Upper lobe of left lung (tissue), 6 donors: Measurements from ENCODE around the gene PCNX3. TPM values are rescaled to one million over a fixed set of nuclear protein-coding genes. Genes with fewer than 3 reads are reported as not detected.

Experiments
- ATAC-seq, 2 donors: fragments of 200-7000 bp; cut with Tn5 transposase; one replicate each; pipeline ENCODE4 v1.9.1; 2022; ENCODE audit warnings: mild to moderate bottlenecking in 2 of 2, moderate library complexity in 2 of 2; ENCODE audit not compliant: low FRiP score in 2 of 2
- DNase-seq, 2 donors: peaks; one replicate each; pipeline ENCODE4 v3.0.0-alpha.2; 2019 to 2020
- H3K27ac ChIP-seq, 4 donors: fragments of 200-600 bp; sonication (generic); one replicate each; pipeline ENCODE4 v1.5.1; 2016 to 2019
- H3K27me3 ChIP-seq, 4 donors: fragments of 200-600 bp; sonication (generic); one replicate each; pipeline ENCODE4 v1.5.1; 2017 to 2019
- H3K36me3 ChIP-seq, 4 donors: fragments of 200-600 bp; sonication (generic); one replicate each; pipeline ENCODE4 v1.5.1; 2016 to 2019
- H3K4me1 ChIP-seq, 4 donors: fragments of 200-600 bp; sonication (generic); one replicate each; pipeline ENCODE4 v1.5.1; 2018 to 2019
- H3K4me3 ChIP-seq, 4 donors: fragments of 200-600 bp; sonication (generic); one replicate each; pipeline ENCODE4 v1.5.1; 2017 to 2019; ENCODE audit warnings: mild to moderate bottlenecking in 2 of 4, moderate library complexity in 1 of 4
- H3K9me3 ChIP-seq, 4 donors: fragments of 200-600 bp; sonication (generic); one replicate each; pipeline ENCODE4 v1.5.1; 2018 to 2019
- CTCF ChIP-seq, 6 experiments: fragments of 450-650 bp in 4 of 6; fragments of 200-600 bp in 2 of 6; sonication (generic) in 2 of 6; IDR thresholded peaks; one replicate each; pipeline ENCODE4 v1.5.1; 2016 to 2019; ENCODE audit warnings: antibody characterized with exemption in 6 of 6
- EP300 ChIP-seq, 4 donors: sonication (generic); formaldehyde crosslinking; IDR thresholded peaks; one replicate each; pipeline ENCODE4 v1.5.1; 2017; ENCODE audit warnings: antibody characterized with exemption in 4 of 4, control low read depth in 2 of 4
- POLR2A ChIP-seq, 4 donors: fragments of 450-650 bp; IDR thresholded peaks; one replicate each; pipeline ENCODE4 v1.5.1; 2016 to 2017; ENCODE audit warnings: antibody characterized with exemption in 4 of 4, mild to moderate bottlenecking in 2 of 4
- POLR2AphosphoS5 ChIP-seq, 2 donors: sonication (generic); formaldehyde crosslinking; IDR thresholded peaks; one replicate each; pipeline ENCODE4 v1.5.1; 2017; ENCODE audit warnings: antibody characterized with exemption in 2 of 2
- WGBS, 2 donors: methylation state at CpG; one replicate each; pipeline ENCODE4 v1.1.5; 2017 to 2018; 5-methylcytosine and 5-hydroxymethylcytosine counted together
- total RNA-seq, 6 donors: library from RNA; depleted of rRNA in 4 of 6; stranded (reverse); fragments of >200 nt in 4 of 6; gene quantifications; one replicate each; pipeline versions ENCODE4 v1.1.0 to v1.2.1, GENCODE V29; 2016 to 2021
- donor health status: DM: no; HTN: no; CAD: no; lungs with moderate emphysema.
- donor health status: DM: no; HTN: yes; CAD: no; lungs with severe emphysema.

PCNX3 gene
- total RNA-seq, 6 donors from 2014 or later = 26.7 to 63.9 (median 43.9) TPM

DNA sequence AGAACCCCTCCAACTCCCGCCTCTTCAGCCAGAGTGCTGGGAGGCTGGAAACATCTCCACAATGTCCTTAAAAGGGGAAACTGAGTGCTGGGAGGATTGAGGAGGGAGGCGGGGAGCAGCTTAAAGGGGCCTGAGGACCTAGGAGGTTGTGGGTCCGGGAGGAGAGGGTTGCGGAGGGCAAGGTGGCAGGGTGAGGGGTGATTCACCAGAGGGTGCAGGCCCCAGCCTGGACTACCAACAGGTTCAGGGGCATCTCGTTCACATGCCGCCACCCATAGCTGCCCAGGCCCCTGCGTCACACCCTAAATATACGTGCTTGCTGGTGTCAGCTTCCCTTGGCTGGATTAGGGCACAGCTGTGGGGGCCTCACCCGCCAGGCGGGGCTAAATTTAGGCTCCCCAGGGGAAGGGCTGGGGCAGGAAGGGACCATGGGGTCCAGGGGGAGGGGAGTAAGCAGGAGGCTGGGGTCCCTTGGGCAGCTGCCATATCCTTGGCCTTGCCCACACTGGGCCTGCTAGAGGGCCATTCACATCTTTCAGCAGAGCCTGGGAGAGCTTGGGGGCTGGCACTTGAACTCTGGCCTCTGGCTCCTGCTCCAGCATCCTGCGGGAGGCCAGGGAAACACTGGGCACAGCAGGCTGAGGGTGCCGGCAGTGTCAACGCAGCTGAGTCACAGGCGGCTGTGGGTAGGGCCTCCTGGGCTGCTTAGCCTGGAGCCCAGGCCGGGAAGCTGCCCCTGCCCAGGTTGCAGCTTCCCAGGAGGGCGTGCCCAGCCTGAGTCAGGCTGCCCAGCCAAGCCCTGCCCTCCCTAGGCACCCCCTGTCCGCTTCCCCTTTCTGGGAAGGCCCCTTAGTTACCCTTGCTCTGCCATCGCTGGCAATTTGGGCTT, 38.5 kb upstream of the PCNX3 start:
- Histone ChIP-seq H3K4me1 (peaks cover 42 to 58% (median 56%) of the 10 kb centered on the region in 4 donors), H3K36me3 (peaks cover 0 to 44% (median 29%) of the 10 kb centered on the region in 4 donors), H3K27me3 (no peaks in the 10 kb centered on the region), H3K27ac (peak overlapping the region; percentile 93 to 98 (median 94)), H3K4me3 (peak overlapping the region; percentile 49 to 93 (median 86)), H3K9me3 (no peaks in the 10 kb centered on the region)
- peak; percentile 85 to 91 for DNase-seq
- 31 to 34% methylated on average over 5 to 16 of the region's 18 CpGs for WGBS, 2 donors
- ATAC-seq = peak; percentile 45 to 65
- TF ChIP-seq POLR2AphosphoS5 (IDR thresholded peaks at IDR 0.05) = peak; percentile 49 to 68
- TF ChIP-seq POLR2A (IDR thresholded peaks at IDR 0.05) = peak in 2 of 4 donors; percentile 31 to 73
- TF ChIP-seq CTCF (IDR thresholded peaks at IDR 0.05) = no peak
- TF ChIP-seq EP300 (IDR thresholded peaks at IDR 0.05) = no peak

GRCh38 chr11:65577756-65578109, 37.8 kb upstream of the PCNX3 start:
- H3K4me3 ChIP-seq = peak overlapping the region in 3 of 4 donors; percentile 85 to 93 (median 87)
- TF ChIP-seq POLR2A (IDR thresholded peaks at IDR 0.05) = no peak
- TF ChIP-seq POLR2AphosphoS5 (IDR thresholded peaks at IDR 0.05) = no peak
- no peak for TF ChIP-seq CTCF (IDR thresholded peaks at IDR 0.05)
- no peak for TF ChIP-seq EP300 (IDR thresholded peaks at IDR 0.05)
- peak overlapping the region; percentile 93 to 98 (median 94) for H3K27ac ChIP-seq
- H3K36me3 ChIP-seq = peaks cover 0 to 50% (median 30%) of the 10 kb centered on the region in 4 donors
- DNase-seq = peak in 1 of 2 donors; percentile 68
- H3K4me1 ChIP-seq = peaks cover 40 to 56% (median 54%) of the 10 kb centered on the region in 4 donors
- ATAC-seq = no peak
- no peaks in the 10 kb centered on the region for H3K9me3 ChIP-seq
- WGBS, 2 donors = 45 to 50% methylated on average over 1 to 8 of the region's 8 CpGs
- no peaks in the 10 kb centered on the region for H3K27me3 ChIP-seq

DNA sequence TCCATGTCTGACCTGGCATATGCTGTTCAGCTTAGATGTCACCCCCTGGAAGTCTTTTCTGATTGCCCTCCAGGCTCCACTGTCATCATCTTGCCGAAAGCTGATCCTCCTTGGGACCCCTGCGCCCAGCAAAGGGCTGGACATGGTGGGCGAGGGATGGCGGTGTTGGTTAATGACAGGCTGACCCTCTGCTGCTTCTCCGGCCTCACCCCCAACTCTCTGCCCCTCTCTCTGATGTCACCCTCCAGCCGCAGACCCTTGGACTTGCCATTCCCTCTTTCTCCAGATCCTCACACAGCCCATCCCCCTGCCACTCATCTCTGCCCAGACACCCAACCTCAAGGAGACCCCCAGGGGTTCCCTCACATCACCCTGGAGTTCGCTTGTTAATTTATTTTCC, 37.4 kb upstream of the PCNX3 start:
- Histone ChIP-seq H3K36me3 (peaks cover 0 to 54% (median 30%) of the 10 kb centered on the region in 4 donors), H3K4me1 (peaks cover 38 to 53% (median 51%) of the 10 kb centered on the region in 4 donors), H3K27ac (peak overlapping the region; percentile 93 to 98 (median 94)), H3K4me3 (peak overlapping the region in 2 of 4 donors; percentile 85 to 87), H3K27me3 (no peaks in the 10 kb centered on the region), H3K9me3 (no peaks in the 10 kb centered on the region)
- DNase-seq (no peak), ATAC-seq (no peak)
- WGBS, 2 donors = 87 to 93% methylated on average over 7 of the region's 7 CpGs
- no peak for TF ChIP-seq CTCF (IDR thresholded peaks at IDR 0.05)
- TF ChIP-seq POLR2AphosphoS5 (IDR thresholded peaks at IDR 0.05) = no peak
- TF ChIP-seq EP300 (IDR thresholded peaks at IDR 0.05) = no peak
- TF ChIP-seq POLR2A (IDR thresholded peaks at IDR 0.05) = no peak

DNA sequence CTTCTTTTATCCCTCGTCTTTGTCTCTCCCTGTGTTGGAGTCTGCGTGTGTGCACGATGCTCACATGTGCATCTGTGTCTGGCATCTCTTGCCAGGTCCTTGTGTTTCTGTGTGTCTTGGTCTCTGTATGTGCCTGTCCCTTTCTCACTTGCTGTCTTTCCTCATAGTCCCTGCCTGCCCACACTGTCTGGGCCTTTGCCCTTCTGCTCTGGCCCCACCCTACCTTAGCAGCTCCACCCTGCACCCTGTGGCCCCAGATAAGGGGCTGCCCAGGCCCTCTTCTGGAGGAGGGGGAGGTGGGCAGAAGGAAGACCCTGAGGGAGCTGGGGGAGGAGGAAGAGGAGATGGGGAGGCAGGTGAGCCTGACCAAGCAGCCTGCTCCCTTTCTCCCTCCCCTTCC, 36.9 kb upstream of the PCNX3 start:
- TF ChIP-seq CTCF (IDR thresholded peaks at IDR 0.05) (no peak), EP300 (IDR thresholded peaks at IDR 0.05) (no peak), POLR2AphosphoS5 (IDR thresholded peaks at IDR 0.05) (no peak), POLR2A (IDR thresholded peaks at IDR 0.05) (no peak)
- Histone ChIP-seq H3K27ac (peak overlapping the region in 2 of 4 donors; percentile 93 to 98), H3K4me3 (no peak overlapping the region), H3K27me3 (no peaks in the 10 kb centered on the region), H3K9me3 (no peaks in the 10 kb centered on the region), H3K36me3 (peaks cover 0 to 51% (median 32%) of the 10 kb centered on the region in 4 donors), H3K4me1 (peaks cover 33 to 48% (median 45%) of the 10 kb centered on the region in 4 donors)
- DNase-seq (no peak), ATAC-seq (no peak)
- WGBS, 2 donors = 93 to 96% methylated on average over 3 of the region's 3 CpGs
